Measurements from ENCODE around the gene TNFRSF19. TPM values are rescaled to one million over a fixed set of nuclear protein-coding genes. Genes with fewer than 3 reads are reported as not detected.

The TNFRSF19 gene
- total and polyA plus RNA-seq, 2 of the 8 experiments (the other 6 are each of a cell fraction or from before 2014, with no cell fraction given), result 0.50 to 0.95 TPM

DNA sequence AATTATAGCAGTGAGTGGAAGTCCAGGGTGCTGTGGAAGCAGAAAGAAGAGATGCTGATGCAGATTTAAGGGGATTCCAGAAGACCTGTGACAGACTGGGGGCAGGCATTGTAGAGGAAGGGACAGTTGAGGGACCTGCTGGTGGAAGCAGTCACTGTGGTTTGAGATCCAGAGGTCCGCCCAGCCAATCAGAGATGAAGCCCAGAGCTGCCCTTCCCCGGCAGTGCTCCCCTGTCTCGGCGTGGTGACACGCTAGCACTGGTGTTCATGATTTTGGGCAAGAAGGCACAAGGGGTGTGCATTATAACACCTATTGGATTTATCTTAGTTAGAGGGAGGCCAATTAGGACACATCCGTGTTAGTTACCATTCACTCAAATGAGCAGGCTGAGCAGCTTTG lies 16.1 kb downstream of the TNFRSF19 start:
- ChIA-PET POLR2A (ENCODE audit: partially characterized antibody) (no interaction called here), CTCF (ENCODE audit: partially characterized antibody) (interaction anchor here (1.0 to 1.2 kb wide), 2 partner anchors 67 to 74 kb away, joined by 3 to 4 read pairs; no protein-coding TSS in a partner anchor)
- Histone ChIP-seq H3K4me2 (ENCODE audit: insufficient read depth in 1 of 2, low read depth in 2 of 2, low read length in 2 of 2) (no peak overlapping the region), H2BK12ac (ENCODE audit: low read depth, low read length) (no peak overlapping the region), H4K8ac (ENCODE audit: extremely low read depth, insufficient read depth, low read length) (no peak overlapping the region), H4K5ac (ENCODE audit: insufficient read length, low read depth, low read length) (no peak overlapping the region), H2BK5ac (ENCODE audit: low read depth, low read length) (no peak overlapping the region), H3K27ac (ENCODE audit: low read depth, low read length) (no peak overlapping the region), H3K4me3 (ENCODE audit: extremely low read depth in 1 of 4, insufficient read depth in 2 of 4, low read depth in 3 of 4, low read length in 4 of 4) (no peak overlapping the region), H3K9ac (replicated peaks in 1 of 4; ENCODE audit: extremely low read depth in 1 of 4, low read depth in 3 of 4, low read length in 3 of 4) (no peak overlapping the region), H2AFZ (ENCODE audit: low read length) (no peak overlapping the region), H2AK5ac (ENCODE audit: low read depth, low read length) (no peak overlapping the region), H3K4me1 (replicated peaks in 1 of 4; ENCODE audit: control insufficient read depth in 3 of 4, insufficient read depth in 4 of 4, low read length in 3 of 4) (no peaks in the 10 kb centered on the region), H2BK20ac (ENCODE audit: low read length) (no peak overlapping the region), H3K18ac (ENCODE audit: extremely low read depth, low read length) (no peak overlapping the region), H3K23me2 (ENCODE audit: low read depth, low read length) (no peaks in the 10 kb centered on the region), H3K4ac (replicated peaks; ENCODE audit: insufficient read length, low read depth, low read length) (no peak overlapping the region), H4K20me1 (replicated peaks in 1 of 2; ENCODE audit: control insufficient read depth in 1 of 2, insufficient read depth in 2 of 2, low read length in 2 of 2) (no peaks in the 10 kb centered on the region), H2BK15ac (ENCODE audit: low read length) (no peak overlapping the region), H3K23ac (ENCODE audit: insufficient read length) (no peak overlapping the region), H3K14ac (ENCODE audit: insufficient read length) (no peak overlapping the region), H3K79me2 (ENCODE audit: control insufficient read depth in 1 of 2, insufficient read depth in 2 of 2, low read length in 2 of 2) (no peaks in the 10 kb centered on the region), H3K9me3 (ENCODE audit: insufficient read depth in 2 of 2, low read depth in 1 of 2, low read length in 1 of 2) (no peaks in the 10 kb centered on the region), H3K79me1 (ENCODE audit: low read depth, low read length) (no peaks in the 10 kb centered on the region), H3K56ac (replicated peaks; ENCODE audit: insufficient read length, low read depth, low read length) (no peak overlapping the region), H3K27me3 (replicated peaks in 1 of 4; ENCODE audit: control insufficient read depth in 3 of 4, extremely low read depth in 1 of 4, insufficient read depth in 3 of 4, low read length in 3 of 4) (no peaks in the 10 kb centered on the region), H2BK120ac (replicated peaks; ENCODE audit: low read depth, low read length) (no peak overlapping the region), H3K36me3 (ENCODE audit: control insufficient read depth in 2 of 4, insufficient read depth in 4 of 4, low read length in 3 of 4) (no peaks in the 10 kb centered on the region), H4K91ac (replicated peaks; ENCODE audit: insufficient read length, low read length) (no peak overlapping the region)
- WGBS, 2 experiments (ENCODE audit: extremely low coverage in 1 of 2, insufficient coverage in 1 of 2, insufficient read length in 1 of 2, insufficient replicate concordance in 2 of 2, low coverage in 1 of 2, low lambda C conversion rate in 2 of 2, missing lambda C conversion rate in 1 of 2), result 87% methylated on average over 6 of the region's 6 CpGs; no CpG with 5 or more reads in 1 of the 2 experiments
- FAIRE-seq (no peak), DNase-seq (ENCODE audit: low read depth in 1 of 2, low spot score in 2 of 2) (no peak)
- TF ChIP-seq CTBP2 (IDR thresholded peaks at IDR 0.05; ENCODE audit: borderline replicate concordance, insufficient read depth, insufficient read length, low read length), result no peak
- TF ChIP-seq GTF2F1 (IDR thresholded peaks at IDR 0.05; ENCODE audit: borderline replicate concordance, low read depth, low read length), result no peak
- TF ChIP-seq EP300 (IDR thresholded peaks at IDR 0.05; ENCODE audit: borderline replicate concordance in 1 of 2, low read depth in 2 of 2, low read length in 2 of 2), result no peak
- TF ChIP-seq CBX8 (IDR thresholded peaks at IDR 0.05; ENCODE audit: borderline replicate concordance, low read depth, low read length), result no peak
- TF ChIP-seq, protein P1, sequence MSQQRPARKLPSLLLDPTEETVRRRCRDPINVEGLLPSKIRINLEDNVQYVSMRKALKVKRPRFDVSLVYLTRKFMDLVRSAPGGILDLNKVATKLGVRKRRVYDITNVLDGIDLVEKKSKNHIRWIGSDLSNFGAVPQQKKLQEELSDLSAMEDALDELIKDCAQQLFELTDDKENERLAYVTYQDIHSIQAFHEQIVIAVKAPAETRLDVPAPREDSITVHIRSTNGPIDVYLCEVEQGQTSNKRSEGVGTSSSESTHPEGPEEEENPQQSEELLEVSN (IDR thresholded peaks at IDR 0.05), result no peak
- no peak for TF ChIP-seq TCF12 (IDR thresholded peaks at IDR 0.05; ENCODE audit: low read depth, low read length)
- no peak for TF ChIP-seq SAP30 (IDR thresholded peaks at IDR 0.05; ENCODE audit: insufficient read depth, insufficient replicate concordance, low read length)
